ENCODE data around the gene MTR. TPM values are rescaled to one million over a fixed set of nuclear protein-coding genes. Genes with fewer than 3 reads are reported as not detected.

The MTR gene
- total and polyA plus RNA-seq, 2 donors (not counting 1 experiment from before 2014, with no cell fraction given) = 9.9 to 49.1 TPM

DNA sequence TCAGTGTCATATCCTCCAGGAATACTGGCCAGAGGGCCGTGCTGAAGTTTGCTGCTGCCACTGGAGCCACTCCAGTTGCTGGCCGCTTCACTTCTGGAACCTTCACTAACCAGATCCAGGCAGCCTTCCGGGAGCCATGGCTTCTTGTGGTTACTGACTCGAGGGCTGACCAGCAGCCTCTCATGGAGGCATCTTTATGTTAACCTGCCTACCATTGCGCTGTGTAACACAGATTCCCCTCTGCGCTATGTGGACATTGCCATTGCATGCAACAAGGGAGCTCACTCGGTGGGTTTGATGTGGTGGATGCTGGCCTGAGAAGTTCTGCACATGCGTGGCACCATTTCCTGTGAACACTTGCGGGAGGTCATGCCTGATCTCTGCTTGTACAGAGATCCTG lies 24.8 kb downstream of the MTR start:
- peaks cover 12 to 65% of the 10 kb centered on the region in 2 experiments for H3K36me3 ChIP-seq (replicated peaks in 1 of 2; ENCODE audit: control extremely low read depth in 1 of 2, control insufficient read depth in 1 of 2, extremely low read depth in 1 of 2, insufficient read depth in 2 of 2, low read length in 1 of 2)
- no peak overlapping the region for H2AFZ ChIP-seq (ENCODE audit: insufficient read depth, low read depth, low read length, poor library complexity, severe bottlenecking)
- POLR2A ChIA-PET = no interaction called here
- Mint-ChIP-seq H3K27ac (no peak overlapping the region), H3K9me3 (ENCODE audit: insufficient read depth) (no peaks in the 10 kb centered on the region), H3K27me3 (no peaks in the 10 kb centered on the region), H3K4me1 (peaks cover 2% of the 10 kb centered on the region), H3K4me3 (no peak overlapping the region)
- H3K4me3 ChIP-seq (ENCODE audit: control extremely low read depth in 1 of 5, extremely low read depth in 1 of 5, insufficient read depth in 1 of 5, low read depth in 2 of 5, low read length in 4 of 5) = no peak overlapping the region
- DNase-seq (no peak), ATAC-seq (ENCODE audit: low read depth) (no peak)
- WGBS (ENCODE audit: insufficient coverage) = 96% methylated on average over 8 of the region's 9 CpGs
- no peaks in the 10 kb centered on the region for H3K79me2 ChIP-seq (ENCODE audit: control insufficient read depth, insufficient read depth, low read length)
- H3K27me3 ChIP-seq (replicated peaks in 1 of 4; ENCODE audit: control extremely low read depth in 1 of 4, control insufficient read depth in 3 of 4, insufficient read depth in 4 of 4, low read length in 3 of 4) = no peaks in the 10 kb centered on the region
- no peaks in the 10 kb centered on the region for H3K4me1 ChIP-seq (ENCODE audit: control insufficient read depth in 2 of 2, insufficient read depth in 2 of 2, low read length in 2 of 2)
- no peak overlapping the region for H3K9ac ChIP-seq (ENCODE audit: low read length)
- no peaks in the 10 kb centered on the region for H4K20me1 ChIP-seq (ENCODE audit: control insufficient read depth, insufficient read depth, low read length, poor library complexity, severe bottlenecking)
- TF ChIP-seq, protein P1, sequence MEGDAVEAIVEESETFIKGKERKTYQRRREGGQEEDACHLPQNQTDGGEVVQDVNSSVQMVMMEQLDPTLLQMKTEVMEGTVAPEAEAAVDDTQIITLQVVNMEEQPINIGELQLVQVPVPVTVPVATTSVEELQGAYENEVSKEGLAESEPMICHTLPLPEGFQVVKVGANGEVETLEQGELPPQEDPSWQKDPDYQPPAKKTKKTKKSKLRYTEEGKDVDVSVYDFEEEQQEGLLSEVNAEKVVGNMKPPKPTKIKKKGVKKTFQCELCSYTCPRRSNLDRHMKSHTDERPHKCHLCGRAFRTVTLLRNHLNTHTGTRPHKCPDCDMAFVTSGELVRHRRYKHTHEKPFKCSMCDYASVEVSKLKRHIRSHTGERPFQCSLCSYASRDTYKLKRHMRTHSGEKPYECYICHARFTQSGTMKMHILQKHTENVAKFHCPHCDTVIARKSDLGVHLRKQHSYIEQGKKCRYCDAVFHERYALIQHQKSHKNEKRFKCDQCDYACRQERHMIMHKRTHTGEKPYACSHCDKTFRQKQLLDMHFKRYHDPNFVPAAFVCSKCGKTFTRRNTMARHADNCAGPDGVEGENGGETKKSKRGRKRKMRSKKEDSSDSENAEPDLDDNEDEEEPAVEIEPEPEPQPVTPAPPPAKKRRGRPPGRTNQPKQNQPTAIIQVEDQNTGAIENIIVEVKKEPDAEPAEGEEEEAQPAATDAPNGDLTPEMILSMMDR (IDR thresholded peaks at IDR 0.05) = no peak
- no peak for TF ChIP-seq EZH2 (IDR thresholded peaks at IDR 0.05; ENCODE audit: borderline replicate concordance, insufficient read depth, low read depth, low read length, poor library complexity, severe bottlenecking)
- H3K9me3 ChIP-seq (ENCODE audit: control extremely low read depth in 1 of 3, control insufficient read depth in 2 of 3, insufficient read depth in 1 of 3, low read length in 2 of 3) = no peaks in the 10 kb centered on the region
- no peak overlapping the region for H3K4me2 ChIP-seq (replicated peaks; ENCODE audit: low read depth, low read length, poor library complexity, severe bottlenecking)
- intact Hi-C loops (cut with micrococcal nuclease) = no loop called here
- H3K27ac ChIP-seq (ENCODE audit: low read length in 2 of 2) = no peak overlapping the region
- CTCF ChIA-PET = no interaction called here

DNA sequence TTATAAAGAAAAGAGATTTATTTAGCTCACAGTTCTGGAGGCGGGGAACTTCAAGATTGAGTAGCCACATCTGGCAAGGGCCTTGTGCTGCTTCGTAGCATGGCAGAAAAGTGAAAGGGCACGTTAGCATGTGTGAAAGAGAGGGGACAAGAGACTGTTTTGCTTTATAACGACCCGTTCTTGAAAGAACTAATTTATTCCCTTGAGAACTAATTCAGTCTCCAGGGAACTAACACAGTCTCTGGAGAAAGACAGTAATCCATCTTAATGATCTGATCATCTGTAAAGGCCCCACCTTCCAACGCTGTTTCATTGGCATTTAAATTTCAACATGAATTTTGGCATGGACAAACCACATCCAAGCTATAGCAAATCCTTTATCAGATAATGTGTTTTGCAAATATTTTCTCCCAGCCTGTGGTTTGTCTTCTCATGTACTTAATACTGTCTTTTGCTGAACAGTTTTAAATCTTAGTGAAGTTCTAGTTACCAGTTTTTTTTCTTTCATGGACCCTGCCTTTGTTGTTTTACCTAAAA lies 26.1 kb downstream of the MTR start:
- Mint-ChIP-seq H3K4me1 (peaks cover 2% of the 10 kb centered on the region), H3K27me3 (no peaks in the 10 kb centered on the region), H3K27ac (no peak overlapping the region), H3K4me3 (no peak overlapping the region), H3K9me3 (ENCODE audit: insufficient read depth) (no peaks in the 10 kb centered on the region)
- H3K4me2 ChIP-seq (replicated peaks; ENCODE audit: low read depth, low read length, poor library complexity, severe bottlenecking) = no peak overlapping the region
- no peak overlapping the region for H3K4me3 ChIP-seq (ENCODE audit: control extremely low read depth in 1 of 5, extremely low read depth in 1 of 5, insufficient read depth in 1 of 5, low read depth in 2 of 5, low read length in 4 of 5)
- no peaks in the 10 kb centered on the region for H3K27me3 ChIP-seq (replicated peaks in 1 of 4; ENCODE audit: control extremely low read depth in 1 of 4, control insufficient read depth in 3 of 4, insufficient read depth in 4 of 4, low read length in 3 of 4)
- no peaks in the 10 kb centered on the region for H3K79me2 ChIP-seq (ENCODE audit: control insufficient read depth, insufficient read depth, low read length)
- H3K36me3 ChIP-seq (replicated peaks in 1 of 2; ENCODE audit: control extremely low read depth in 1 of 2, control insufficient read depth in 1 of 2, extremely low read depth in 1 of 2, insufficient read depth in 2 of 2, low read length in 1 of 2) = peaks cover 8 to 63% of the 10 kb centered on the region in 2 experiments
- POLR2A ChIA-PET = no interaction called here
- ATAC-seq (ENCODE audit: low read depth) = no peak
- CTCF ChIA-PET = no interaction called here
- TF ChIP-seq EZH2 (IDR thresholded peaks at IDR 0.05; ENCODE audit: borderline replicate concordance, insufficient read depth, low read depth, low read length, poor library complexity, severe bottlenecking) = no peak
- TF ChIP-seq, protein P1 (IDR thresholded peaks at IDR 0.05) = no peak
- H3K9ac ChIP-seq (ENCODE audit: low read length) = no peak overlapping the region
- intact Hi-C loops (cut with micrococcal nuclease) = no loop called here
- H4K20me1 ChIP-seq (ENCODE audit: control insufficient read depth, insufficient read depth, low read length, poor library complexity, severe bottlenecking) = no peaks in the 10 kb centered on the region
- no peak overlapping the region for H3K27ac ChIP-seq (ENCODE audit: low read length in 2 of 2)
- DNase-seq = no peak
- H3K4me1 ChIP-seq (ENCODE audit: control insufficient read depth in 2 of 2, insufficient read depth in 2 of 2, low read length in 2 of 2) = no peaks in the 10 kb centered on the region
- WGBS (ENCODE audit: insufficient coverage) = 100% methylated on average over 4 of the region's 6 CpGs
- H2AFZ ChIP-seq (ENCODE audit: insufficient read depth, low read depth, low read length, poor library complexity, severe bottlenecking) = no peak overlapping the region
- H3K9me3 ChIP-seq (ENCODE audit: control extremely low read depth in 1 of 3, control insufficient read depth in 2 of 3, insufficient read depth in 1 of 3, low read length in 2 of 3) = no peaks in the 10 kb centered on the region
